ENCODE data around the gene CHRNA10.

The CHRNA10 gene, protein sequence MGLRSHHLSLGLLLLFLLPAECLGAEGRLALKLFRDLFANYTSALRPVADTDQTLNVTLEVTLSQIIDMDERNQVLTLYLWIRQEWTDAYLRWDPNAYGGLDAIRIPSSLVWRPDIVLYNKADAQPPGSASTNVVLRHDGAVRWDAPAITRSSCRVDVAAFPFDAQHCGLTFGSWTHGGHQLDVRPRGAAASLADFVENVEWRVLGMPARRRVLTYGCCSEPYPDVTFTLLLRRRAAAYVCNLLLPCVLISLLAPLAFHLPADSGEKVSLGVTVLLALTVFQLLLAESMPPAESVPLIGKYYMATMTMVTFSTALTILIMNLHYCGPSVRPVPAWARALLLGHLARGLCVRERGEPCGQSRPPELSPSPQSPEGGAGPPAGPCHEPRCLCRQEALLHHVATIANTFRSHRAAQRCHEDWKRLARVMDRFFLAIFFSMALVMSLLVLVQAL

DNA sequence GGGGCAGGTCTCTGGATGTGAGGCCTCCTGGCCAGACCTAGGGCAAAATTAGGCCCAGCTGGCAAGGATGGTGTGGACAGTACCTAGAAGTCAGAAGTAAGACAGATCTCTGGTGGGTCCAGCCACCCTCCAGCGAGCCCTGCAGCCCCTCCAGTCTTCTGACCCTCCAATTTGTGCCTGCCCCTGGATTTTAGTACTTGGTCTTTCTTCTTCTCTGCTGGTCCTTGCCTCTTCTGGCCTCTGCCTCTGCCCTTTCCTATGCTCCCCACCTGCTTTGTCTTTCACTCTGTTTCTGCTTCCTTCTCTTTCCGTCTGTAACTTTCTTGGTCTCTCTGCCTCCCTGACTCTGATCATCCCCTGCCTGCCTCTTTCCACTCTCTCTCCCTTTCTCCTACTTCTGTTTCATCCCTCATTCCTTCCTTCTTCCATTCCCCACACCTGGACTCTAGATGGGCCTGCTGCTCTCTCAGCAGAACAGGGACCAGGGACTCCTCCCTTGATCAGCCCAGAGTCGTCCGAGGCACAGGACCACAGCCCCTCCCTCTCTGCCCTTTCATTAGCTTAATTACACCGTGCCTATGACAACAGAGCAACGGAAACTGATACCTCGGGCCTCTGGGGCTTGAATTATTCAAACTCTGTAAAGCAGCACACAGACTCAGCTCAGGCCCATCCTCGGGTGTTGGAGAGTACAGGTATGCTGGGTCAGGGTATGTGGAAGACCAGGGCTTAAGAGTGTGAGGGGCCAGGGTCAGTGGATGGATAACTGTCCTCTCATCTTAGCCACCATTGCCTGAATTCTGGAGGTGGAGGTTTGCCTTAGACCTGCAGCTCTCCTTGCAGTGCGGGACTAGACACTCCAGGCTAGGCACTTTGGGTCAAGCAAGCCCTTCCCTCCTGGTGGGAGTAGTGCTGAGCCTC is at the start of gene CHRNA10:
Gene CHRNA10 (minus strand): TSS at position 51 of the 921 bp plus-strand sequence. CDS start 72 bp downstream, outside the sequence.
- DNase-seq (ENCODE audit: low read depth, low spot score) = no peak

DNA sequence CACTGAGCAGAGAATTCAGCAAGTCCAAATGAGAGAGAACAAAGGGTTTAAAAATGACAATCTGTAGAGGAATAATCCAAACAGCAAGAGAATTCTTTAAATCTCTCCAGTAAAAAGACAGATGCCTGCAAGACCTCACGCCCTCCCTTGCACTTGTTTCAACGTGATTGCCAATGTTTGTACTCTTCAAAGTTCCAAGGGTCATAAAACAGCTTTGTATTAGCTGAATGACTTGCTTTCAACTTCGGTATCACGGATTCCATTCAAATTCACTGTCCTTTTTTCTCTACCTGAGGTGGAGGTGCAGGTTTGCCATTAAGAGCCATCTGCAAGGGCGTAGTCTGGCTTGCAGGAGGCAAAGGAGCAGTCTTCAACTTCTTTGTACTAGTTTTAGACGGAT is 41.1 kb upstream of the CHRNA10 start:
- DNase-seq (ENCODE audit: low read depth, low spot score) = no peak

DNA sequence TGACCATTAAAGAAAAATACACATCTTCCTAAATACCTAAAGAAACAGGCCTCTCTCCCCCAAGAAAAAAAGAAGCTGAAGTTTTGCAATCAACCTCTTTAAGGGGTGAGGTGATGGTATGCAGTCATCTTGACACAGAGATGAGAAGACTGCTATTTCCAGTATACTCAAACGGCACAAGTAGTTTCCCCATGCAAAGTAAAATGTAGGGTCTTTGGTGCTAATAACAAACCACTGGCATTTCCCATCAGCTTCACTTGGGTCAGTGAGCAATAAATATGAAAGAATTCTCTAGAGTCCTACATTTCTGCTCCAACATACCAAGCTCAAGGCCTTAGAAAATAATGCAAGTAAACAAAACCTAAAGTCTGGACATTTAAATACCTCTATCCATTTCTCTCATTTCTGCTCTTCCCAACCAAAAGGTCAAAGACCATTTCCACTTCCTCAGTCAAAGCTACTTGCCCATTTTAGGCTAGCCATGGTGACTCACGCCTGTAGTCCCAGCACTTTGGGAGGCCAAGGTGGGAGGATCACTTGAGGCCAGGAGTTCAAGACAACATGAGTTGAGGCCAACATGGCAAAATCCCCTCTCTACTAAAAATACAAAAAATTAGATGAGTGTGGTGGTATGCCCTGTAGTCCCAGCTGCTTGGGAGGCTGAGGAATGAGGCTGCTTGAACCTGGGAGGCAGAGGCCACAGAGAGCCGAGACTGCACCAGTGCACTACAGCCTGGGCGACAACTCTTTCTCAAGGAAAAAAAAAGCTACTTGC is 39.5 kb upstream of the CHRNA10 start:
- DNase-seq (ENCODE audit: low read depth, low spot score) = peak; percentile 3

DNA sequence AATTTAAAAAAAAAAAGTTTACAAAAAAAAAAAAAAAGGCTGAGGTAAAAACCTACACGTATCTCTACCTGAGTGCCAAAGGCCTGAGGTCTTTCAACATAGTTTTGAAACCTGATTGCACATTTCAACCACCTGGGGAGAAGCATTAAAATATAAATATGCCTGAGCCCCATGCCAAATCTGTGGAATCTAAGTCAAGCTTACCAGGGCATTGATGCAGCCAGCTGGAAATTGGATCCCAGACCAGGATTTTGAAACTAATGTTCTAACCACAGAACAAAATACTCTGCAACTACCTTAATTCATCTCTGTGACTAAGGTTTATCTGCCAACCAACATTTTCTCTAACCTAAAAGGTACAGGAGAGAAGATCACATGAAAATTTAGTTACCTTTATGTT is 38.8 kb upstream of the CHRNA10 start:
- peak; percentile 39 for DNase-seq (ENCODE audit: low read depth, low spot score)

DNA sequence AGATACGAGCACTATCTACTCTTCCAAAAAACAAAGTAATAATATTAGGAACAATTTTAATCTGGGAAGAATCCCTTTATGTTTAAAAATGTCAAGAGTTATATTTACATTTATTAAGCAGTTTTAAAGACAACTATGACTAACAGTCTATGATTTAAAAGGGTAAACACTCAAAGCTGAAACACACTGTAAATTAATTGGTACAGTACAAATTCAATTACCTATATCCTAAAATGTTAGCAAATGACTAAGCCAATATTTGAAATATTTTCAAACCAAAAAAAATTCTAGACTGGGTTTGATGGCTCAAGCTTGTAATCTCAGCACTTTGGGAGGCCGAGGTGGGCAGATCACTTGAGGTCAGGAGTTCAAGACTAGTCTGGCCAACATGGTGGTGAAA is 36.0 kb upstream of the CHRNA10 start:
- no peak for DNase-seq (ENCODE audit: low read depth, low spot score)

DNA sequence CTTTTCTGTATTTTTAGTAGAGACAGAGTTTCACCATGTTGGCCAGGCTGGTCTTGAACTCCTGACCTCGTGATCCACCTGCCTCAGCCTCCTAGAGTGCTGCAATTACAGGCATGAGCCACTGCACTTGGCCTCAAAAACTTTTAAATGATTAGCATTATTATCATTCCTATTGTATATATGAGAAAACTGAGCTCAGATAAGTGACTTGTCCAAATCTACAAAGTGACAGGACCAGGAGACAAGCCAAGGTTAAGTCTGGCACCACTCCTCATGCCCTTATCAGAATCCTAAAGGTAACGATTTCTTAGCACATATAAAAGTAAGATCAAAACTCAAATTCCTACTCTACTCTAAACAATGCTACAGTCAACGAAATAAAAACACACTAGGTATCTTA is 32.2 kb upstream of the CHRNA10 start:
- no peak for DNase-seq (ENCODE audit: low read depth, low spot score)

DNA sequence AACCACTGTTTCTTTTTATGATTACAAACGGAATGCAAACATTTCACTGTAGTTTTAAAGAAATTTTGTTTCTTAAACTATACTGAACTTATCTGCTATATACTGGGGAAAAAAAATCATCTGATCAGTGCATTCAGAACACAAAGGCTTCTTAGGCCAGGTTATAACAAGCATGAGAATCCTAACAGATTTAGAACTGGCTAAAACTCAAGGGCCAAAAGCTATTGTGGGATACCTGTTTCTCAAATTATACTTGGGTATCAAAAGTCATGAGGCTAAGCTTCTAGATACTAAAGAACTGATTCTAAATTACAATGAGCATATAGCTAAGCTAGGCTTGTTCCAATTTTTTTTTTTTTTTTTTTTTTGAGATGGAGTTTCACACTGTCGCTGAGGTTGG is 29.7 kb upstream of the CHRNA10 start:
- no peak for DNase-seq (ENCODE audit: low read depth, low spot score)

DNA sequence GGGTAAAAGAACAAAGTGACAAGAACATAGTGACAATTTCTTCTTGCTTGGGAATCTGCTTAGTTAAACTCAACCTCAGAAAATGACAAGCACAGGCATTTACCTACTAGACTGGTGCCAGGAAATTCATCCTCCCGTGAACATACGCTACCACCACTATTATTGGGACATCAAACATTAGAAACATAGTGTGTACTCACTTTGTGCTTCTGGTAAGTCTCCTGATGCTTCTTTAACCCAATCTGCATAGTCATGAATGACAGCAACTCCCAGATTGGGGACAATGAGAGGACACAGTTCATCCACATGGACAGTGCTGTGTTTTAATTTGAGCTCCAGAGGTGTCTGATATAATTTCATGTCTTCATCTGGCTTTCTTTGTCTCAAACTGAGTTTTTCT is 29.2 kb upstream of the CHRNA10 start:
- DNase-seq (ENCODE audit: low read depth, low spot score) = no peak

DNA sequence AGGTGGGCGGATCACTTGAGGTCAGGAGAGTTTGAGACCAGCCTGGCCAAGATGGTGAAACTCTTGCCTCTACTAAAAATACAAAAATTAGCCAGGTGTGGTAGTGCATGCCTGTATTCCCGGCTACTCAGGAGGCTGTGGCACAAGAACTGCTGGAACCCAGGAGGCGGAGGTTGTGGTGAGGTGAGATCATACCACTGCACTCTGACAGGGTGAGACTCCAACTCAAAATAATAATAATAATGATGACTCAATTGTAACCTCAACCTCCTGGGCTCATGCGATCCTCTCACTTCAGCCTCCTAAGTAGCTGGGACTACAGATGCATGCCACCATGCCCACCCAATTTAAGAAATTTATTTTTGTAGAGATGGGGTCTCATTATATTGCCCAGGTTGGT is 15.6 kb upstream of the CHRNA10 start:
- peak; percentile 8 for DNase-seq (ENCODE audit: low read depth, low spot score)

DNA sequence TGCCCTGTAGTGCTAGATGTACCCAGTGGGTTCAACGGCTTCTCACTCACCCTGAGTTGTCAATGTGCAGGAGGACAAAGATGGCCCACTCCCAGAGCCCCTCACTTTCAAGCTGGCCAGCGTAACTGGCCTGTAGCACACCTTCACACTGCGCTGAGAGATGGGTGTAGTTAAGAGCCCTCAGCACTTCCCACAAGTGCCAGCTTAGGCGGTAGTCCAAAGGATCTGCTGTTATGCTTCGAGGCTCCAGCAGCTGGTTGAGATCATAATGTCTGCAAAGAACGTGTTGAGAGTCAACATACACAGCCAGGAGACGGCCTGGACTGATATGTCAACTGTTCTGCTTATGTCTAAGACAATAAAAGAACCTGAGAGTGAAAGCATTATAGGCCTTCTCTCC is 14.7 kb upstream of the CHRNA10 start:
- no peak for DNase-seq (ENCODE audit: low read depth, low spot score)

DNA sequence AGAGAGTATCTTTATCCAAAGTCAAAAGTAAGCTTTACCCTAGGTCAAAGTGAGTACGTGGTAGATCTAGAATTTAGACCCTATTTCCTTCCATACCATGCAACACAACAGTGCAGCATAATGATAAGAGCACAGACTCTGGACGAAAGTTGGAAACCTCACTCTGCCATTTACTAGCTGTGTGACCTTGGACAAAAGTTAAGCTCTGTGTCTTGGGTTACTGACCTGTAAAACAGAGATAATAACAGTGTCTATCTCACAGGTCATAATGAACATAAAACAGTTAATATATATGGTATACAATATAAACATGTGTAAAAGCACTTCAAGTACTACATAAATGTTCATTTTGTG is 13.6 kb upstream of the CHRNA10 start:
- DNase-seq (ENCODE audit: low read depth, low spot score) = no peak

DNA sequence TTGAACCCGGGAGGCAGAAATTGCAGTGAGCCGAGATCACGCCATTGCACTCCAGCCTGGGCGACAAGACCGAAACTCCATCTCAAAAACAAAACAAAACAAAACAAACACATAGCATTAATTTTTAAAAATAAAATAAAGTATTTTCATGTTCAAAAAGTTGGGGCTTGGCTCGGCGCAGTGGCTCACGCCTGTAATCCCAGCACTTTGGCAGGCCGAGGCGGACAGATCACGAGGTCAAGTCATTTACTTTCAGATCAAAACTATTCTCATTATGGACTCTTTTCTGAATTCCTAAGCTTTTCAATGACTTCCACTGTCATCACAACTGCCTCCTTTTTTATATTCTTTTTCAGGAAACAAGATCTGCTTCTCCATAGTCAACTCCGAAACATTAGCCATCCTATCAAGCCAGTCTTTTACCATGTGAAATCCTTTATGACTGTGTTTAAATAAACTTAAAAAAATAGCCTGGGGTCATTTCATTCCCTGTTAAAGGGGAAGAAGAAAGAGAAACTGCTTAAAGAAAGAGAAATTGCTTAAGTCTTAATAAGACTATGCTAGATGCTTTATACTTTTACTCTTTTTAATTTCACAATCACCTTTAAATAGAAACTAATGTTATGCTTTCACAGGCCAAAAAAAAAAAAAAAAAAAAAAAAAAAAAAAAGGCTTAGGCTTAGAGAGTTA is 13.1 kb upstream of the CHRNA10 start:
- DNase-seq (ENCODE audit: low read depth, low spot score) = no peak

DNA sequence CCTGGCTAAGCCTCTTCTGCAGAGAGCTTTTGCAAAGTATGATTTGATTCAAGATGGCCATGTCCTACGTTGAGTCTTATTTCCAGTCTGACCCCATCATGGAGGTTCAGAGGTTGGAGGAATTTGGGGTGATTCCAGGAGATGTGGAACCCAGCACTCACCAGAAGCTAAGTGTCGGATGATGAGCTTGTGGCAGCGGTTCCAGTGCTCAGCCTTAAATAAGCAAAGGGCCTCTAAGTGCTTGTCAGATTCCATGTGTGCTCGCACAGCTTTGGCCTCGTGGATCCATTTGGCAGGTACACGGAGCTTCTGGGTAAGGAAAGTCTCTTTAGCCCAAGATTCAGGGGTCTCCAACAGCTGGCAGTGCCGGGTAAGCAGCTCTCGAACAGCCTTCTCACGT is 11.9 kb upstream of the CHRNA10 start:
- no peak for DNase-seq (ENCODE audit: low read depth, low spot score)

DNA sequence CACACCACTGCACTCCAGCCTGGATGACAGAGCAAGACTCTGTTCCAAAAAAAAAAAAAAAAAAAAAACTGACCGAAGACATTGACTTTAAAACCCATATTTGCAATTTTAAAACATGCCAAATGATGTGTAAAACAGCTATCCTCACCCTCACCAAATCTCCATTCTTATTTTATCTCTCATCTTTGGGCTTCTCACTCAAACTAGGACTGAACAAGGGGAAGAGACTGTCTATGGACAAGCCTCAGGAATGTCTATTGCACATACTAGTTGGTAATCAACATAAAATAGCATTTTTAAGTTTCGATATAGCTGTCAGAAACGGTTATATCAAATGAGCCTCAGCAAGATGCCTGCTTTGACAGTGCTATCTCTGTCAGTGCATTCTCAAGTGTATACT is 7.9 kb upstream of the CHRNA10 start:
- DNase-seq (ENCODE audit: low read depth, low spot score) = no peak

DNA sequence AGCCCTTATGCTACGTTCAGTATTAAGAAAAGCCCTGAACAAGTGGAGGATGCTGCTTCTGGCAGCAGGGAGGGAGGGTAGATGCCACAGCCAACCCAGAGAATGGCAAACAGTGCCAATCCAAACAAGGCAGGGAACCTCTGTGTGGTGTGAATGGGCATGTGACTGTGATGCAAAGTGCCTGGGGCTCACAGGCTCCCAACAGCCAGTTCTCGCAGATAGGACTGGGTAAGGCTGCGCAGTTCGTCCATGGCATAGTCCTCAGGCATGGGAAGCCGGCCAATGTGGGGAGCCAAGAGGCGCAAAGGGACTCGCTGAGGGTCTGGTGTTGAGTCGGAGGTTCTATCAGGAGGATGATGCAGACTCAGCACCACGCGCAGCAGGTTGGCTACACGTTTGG is 4.8 kb upstream of the CHRNA10 start:
- peak; percentile 43 for DNase-seq (ENCODE audit: low read depth, low spot score)

DNA sequence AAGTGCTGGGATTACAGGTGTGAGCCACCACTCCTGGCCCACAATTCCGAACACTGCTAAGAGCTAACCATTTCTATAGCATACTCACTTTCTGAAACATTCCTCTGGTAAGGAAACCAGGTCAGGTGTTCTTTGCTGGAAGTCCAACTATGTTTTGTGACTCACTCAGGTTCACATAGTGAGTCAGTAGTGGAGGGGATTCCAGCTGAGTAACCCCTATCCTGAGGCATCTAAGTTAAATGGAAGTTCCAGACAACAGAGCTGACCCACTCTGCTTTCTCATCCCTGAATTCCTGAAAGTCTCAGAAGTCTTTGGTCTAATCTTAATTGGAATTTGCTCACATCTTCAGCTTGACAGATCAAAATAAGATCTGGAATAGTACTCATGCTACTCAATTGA is 3.0 kb upstream of the CHRNA10 start:
- peak; percentile 89 for DNase-seq (ENCODE audit: low read depth, low spot score)

DNA sequence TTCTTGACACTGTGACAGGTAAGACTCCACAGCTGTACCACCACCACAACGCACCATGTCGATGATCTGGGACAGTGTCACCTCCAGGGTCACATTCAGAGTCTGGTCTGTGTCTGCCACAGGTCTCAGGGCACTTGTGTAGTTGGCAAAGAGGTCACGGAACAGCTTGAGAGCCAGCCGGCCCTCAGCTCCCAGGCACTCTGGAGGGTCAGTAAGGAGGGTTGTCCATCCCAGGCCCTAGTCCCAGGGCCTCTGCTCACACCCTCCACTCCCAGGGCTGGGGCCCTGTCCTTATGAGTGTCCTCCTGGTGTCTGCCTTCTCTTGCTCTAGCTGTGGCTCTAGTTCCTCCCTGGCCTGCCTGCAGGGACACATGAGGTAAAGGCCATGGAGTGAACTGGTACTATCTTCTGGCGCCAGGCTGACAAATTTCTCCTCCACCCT is 1.4 kb downstream of the CHRNA10 start:
- no peak for DNase-seq (ENCODE audit: low read depth, low spot score)

DNA sequence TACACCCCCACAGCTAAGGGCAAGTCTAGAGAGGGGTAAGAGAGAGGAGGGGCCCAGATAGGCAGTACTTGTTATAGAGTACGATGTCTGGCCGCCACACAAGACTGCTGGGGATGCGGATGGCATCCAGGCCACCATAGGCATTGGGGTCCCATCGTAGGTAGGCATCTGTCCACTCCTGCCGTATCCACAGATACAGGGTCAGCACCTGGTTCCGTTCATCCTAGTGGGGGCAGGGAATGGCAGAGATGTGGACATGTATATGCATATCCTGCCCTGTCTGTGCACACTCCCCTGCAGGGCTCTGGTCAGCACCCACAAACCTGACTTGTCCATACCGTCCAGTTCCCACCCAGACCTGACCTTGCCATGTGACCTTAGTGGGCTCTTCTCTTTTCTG is 2.1 kb downstream of the CHRNA10 start:
- DNase-seq (ENCODE audit: low read depth, low spot score) = no peak

DNA sequence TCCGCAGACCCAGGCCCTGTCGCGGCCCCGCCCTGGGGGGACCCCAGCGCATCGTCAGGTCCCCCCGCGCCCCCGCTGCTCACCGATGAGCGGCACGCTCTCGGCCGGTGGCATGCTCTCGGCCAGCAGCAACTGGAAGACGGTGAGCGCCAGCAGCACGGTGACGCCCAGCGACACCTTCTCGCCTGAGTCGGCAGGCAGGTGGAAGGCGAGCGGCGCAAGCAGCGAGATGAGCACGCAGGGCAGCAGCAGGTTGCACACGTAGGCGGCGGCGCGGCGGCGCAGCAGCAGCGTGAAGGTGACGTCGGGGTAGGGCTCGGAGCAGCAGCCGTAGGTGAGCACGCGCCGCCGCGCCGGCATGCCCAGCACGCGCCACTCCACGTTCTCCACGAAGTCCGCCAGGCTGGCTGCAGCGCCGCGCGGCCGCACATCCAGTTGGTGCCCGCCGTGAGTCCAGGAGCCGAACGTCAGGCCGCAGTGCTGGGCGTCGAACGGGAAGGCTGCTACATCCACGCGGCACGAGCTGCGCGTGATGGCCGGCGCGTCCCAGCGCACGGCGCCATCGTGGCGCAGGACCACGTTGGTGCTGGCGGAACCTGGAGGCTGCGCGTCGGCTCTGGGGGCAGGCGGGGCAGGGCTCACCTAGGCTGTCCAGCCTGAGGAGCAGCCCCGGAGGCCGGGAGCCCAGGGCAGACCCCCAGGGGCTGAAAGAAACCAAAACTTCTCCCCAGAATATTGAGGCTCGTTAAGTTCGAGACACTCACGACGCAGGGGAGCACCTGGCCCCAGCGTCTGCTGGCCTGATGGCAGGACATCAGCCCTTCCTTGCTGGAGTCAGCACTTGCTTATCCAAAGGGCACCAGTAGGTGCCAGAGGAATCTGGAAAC is 3.8 kb downstream of the CHRNA10 start:
- no peak for DNase-seq (ENCODE audit: low read depth, low spot score)

DNA sequence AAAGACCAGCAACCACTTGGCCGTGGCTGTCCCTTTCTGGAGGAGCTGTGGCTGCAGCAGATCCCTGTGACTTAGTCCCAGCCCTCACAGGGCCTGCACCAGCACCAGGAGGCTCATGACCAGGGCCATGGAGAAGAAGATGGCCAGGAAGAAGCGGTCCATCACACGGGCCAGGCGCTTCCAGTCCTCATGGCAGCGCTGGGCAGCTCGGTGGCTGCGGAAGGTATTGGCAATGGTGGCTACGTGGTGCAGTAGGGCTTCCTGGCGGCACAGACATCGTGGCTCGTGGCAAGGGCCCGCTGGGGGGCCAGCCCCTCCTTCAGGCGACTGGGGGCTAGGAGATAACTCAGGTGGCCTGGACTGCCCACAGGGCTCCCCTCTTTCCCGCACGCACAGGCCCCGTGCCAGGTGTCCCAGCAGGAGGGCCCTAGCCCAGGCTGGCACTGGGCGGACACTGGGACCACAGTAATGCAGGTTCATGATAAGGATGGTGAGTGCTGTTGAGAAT is 5.1 kb downstream of the CHRNA10 start:
- no peak for DNase-seq (ENCODE audit: low read depth, low spot score)

Data from astrocyte of the hippocampus (primary cell).